Measurements from ENCODE around the gene ITGA1.

- TF ChIP-seq PLRG1 (conservative IDR thresholded peaks at IDR 0.05) (no peak), HDAC6 (IDR thresholded peaks at IDR 0.05; ENCODE audit: low read depth, low read length) (no peak), POLR2A (IDR thresholded peaks at IDR 0.05; ENCODE audit: insufficient read depth in 1 of 2, low read depth in 2 of 2, low read length in 2 of 2) (no peak)
Observed at GRCh38 chr5:52859628-52860027, 71.9 kb downstream of the ITGA1 start.

All from HepG2 (cell line).